SK-MEL-5 (cell line): Measurements from ENCODE around the gene POGLUT2. TPM values are rescaled to one million over a fixed set of nuclear protein-coding genes. Genes with fewer than 3 reads are reported as not detected.
A peak's percentile ranks its signal among the peaks of the same experiment; 100 is the strongest.

ENCODE experiments used
- DNase-seq: peaks from one replicate; pipeline ENCODE4 v3.0.0-alpha.2; 2016; ENCODE audit warnings: low read depth, low spot score
- in situ Hi-C: cut with HindIII; loops from 2 replicates; pipeline ENCODE4 v1.10.0; 2016; ENCODE audit warnings: low sequenced_read_pairs, high pct_unique_total_duplicates, low pct_unique_long_range_greater_than_20kb
- total RNA-seq: library from RNA; depleted of rRNA; stranded (reverse); fragments of >200 nt; shearing (Covaris generic); gene quantifications from 2 replicates; pipeline ENCODE4 v1.2.3, GENCODE V29; 2014

The POGLUT2 gene
- total RNA-seq, 1 experiment from 2014 or later, result not detected

DNA sequence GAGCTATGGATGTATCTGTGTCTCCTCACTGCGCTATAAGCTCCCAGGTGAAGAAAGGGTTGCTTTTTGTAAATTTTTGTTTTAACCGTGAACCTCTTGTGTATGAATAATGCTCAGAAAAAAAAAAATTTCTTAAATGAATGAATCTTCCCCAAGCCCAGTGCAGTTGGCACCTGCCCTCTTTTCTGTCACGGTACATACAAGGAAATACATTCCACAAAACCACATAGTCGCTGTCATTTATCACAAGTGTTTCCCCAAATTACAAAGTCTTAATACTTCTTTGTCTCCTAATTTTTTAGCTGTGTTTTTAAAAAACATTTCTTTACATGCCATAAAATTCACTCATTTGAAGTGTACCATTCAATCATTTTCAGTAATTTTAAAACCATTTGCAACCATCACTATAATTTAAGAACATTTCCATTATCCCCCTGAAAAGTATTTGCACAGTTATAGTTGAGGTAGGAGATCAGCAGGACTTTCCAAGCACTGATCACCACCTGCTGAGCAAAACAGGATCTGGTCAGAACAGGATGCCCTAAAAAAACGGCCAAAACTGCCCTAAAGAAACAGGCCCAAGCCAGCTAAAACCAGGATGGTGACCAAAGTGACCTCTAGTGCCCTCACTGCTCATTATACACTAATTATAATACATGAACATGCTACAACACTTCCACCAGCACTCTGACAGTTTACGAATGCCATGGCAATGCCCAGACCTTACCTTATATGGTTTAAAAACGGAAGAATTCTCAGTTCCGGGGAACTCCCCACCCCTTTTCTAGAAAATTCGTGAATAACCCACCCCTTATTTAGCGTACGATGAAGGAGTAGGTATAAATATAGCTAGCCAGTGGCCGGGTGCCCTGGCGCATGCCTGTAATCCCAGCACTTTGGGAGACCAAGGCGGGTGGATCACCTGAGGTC, 23.9 kb downstream of the POGLUT2 start:
- in situ Hi-C loops, result no loop called here
- DNase-seq, result no peak

DNA sequence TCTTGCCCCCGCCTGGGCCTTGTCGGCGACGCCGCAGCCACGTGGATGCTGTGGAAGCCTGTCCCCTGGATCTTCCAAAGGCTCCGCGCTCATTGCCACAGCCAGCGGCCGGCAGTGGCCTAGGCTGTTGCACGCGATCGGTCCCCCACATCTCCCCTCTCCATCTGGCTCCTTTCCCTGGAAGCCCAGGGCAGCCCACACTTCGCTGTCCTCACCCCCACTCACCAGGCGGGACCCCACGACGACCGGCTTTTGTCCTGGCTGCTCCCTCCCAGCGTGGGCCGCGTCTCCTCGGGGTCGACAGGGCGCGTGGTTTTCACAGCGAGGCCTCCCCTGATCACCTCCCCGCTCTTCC, 24.6 kb downstream of the POGLUT2 start:
- DNase-seq, result no peak
- in situ Hi-C loops, result no loop called here

DNA sequence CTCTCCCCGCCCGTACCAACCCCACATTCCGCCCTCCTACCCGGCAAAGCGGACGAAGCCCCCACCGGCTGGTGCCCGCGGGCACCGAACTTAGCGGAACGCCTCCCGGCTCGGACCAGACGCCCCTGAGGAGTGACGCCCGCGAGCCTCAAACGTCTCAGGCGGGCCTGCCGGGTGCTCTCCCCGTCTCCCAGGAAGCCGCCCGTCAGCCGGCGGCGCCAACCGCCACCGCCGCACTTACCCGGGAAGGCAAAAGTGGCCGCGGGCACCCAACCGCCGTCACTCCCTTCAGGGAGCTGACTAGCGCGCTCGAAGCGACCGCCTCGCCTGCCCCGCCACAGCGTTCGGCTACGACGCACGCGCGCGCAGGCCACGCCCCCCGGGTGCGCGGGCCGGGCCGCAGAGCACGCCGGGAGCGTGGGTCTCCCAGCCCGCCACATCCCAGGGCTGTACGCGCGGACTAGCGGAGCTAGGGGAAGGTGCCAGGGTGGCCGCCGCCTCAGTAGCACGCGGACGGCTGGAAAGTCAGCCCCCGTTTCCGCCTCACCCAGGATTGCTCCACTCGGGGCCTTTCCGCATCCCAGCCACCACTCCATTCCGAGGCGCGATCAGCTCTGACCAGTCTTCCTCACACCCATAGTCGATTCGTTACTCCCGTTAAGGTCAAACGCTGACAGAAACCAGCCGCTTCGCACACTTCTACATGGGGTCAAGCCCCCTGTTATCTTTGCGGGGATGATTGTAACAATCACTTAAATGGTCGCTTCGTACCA, 25.1 kb downstream of the POGLUT2 start, which contains the start of gene TEX30:
Gene TEX30 (minus strand): TSS at position 346 of the 773 bp plus-strand sequence. CDS start 3,760 bp downstream, outside the sequence.
- DNase-seq, result peak; percentile 81
- in situ Hi-C loops, result no loop called here

DNA sequence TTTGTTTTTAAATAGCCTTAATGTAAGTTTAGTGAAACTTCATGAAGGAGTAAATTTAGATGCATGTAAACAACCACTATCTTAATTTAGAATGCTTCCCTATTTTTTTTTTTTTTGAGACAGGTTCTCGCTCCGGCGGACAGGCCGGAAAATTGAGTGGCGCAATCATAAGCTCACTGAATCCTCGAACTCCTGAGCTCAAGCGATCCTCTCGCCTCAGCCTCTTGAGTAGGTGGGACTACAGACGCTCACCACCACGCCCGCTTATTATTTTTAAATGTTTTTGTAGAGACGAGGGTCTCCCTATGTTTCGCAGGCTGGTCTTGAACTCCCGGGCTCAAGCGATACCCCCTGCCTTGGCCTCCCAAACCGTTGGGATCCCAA, 26.7 kb downstream of the POGLUT2 start:
- in situ Hi-C loops, result no loop called here
- no peak for DNase-seq

DNA sequence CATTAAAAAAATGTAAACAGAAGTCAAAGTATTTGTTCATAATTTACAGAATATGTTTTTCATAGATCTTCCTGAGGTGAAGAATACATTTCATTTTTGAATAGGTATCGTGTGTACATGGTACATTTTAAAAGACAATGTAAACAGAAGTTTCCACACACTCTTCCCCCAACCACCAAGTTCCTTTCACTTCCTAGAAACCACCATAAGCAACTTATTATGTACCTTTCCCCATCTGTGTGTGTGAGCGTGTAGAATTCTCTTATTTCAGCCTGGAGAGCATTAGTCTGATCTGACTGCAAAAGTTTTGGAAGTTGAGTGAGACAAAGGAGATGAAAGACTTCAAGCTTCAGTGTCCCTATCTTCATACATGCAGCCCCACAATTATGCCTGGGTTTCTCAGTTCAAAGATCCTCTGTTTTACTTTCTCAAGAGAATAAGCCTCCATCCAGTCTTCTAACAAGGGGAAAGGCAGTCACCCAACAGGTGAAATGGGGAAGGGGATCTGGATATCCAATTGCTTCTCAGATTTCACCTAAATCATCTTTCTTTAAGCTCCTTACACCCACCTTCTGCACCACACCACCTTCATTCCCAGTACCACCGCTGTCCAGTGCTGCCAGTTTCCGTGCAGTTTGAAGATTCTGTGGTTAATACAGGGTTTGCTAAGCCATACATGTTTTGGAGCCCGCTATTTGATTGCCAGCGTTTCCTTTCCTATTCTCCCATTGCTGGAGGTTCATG, 27.3 kb downstream of the POGLUT2 start:
- no peak for DNase-seq
- in situ Hi-C loops, result no loop called here

DNA sequence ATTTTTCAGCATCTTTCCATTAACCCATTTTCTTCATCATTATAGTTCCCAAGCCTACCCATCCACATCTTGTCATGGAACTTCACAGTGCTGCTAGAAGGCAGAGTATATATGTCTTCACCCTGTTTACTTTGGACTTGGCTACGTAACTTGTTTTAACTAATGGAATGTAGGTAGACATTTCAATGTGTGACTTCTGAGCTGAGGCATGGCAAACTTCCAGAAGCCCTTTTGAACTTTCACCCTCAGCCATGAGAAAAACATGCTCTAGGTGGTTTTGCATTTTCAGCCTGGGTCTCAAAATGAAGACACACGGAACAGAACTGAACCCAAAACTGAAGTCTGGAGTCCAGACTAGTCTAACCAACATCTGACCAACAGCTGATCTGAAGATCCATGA, 28.3 kb downstream of the POGLUT2 start:
- no peak for DNase-seq
- in situ Hi-C loops, result no loop called here

DNA sequence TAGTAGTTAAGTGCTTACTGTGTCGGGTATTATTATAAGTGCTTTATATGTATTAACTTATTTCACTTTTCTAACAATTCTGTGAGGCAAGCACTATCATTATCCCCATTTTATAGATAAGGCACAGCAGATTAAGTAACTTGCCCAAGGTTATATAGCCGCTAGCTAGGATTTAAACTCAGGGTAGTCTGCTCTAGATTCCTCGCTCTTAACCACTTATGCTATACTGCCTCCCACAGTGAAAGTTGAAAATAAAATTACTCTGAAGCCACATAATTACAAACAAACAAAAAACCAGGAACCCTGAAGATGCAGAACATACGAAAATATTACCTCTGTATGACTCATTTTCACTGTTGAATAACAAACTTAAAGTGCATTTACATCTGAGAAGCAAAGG, 29.1 kb downstream of the POGLUT2 start:
- peak; percentile 24 for DNase-seq
- in situ Hi-C loops, result no loop called here

DNA sequence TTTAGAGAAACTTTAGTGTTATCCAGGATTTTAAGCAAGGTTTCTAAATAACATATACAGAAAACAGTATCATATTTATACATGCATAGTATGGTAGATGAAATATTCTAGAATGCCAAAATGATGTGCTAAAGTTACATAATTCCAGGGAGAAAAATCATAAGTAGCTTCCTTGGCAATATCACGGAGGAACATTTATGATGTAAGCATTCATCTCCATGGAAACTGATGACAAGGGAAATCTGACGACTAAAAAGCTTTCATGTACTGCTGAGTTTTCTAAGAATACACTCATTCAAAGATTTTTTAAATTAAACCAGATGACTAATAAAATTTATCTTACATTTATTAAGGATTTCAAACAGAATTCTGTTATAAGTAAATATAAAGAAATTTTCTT, 29.9 kb downstream of the POGLUT2 start:
- in situ Hi-C loops, result no loop called here
- DNase-seq, result peak; percentile 9

DNA sequence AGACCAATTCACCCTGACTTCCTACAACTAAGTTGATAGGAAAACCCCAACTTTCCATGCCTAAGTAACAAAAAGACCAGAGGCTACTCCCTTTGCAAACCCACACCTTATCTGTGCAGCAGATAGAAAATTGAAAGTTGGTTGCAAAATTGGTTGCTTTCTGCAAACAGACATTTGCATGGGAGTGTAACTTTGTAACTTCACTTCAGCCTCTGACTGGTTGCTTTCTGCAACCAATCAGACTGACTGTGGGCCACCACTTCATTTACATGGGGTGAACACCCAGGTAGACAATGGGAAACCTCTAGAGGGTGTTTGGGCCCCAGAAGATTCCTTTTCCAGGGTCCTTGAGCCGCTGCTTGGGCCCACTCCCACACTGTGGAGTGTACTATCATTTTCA, 35.0 kb downstream of the POGLUT2 start:
- no peak for DNase-seq
- in situ Hi-C loops, result no loop called here

DNA sequence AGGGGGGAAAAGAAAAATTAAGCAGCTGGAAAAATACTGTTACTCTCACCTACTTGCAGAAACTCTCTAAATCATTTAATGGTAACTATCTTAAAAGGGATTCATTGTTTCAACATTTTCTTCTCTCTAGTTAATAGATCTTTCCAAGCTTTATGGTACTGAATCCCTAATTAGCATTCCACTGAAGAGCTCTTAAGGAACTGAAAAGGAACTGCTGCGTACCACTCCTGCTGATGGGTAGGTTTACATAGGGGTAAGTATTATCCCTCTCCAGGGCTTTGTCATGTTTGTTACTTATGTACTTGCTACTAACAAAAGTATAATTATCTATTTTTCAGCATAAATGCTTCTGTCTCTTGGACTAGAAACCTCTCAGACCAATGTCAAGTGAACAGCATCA, 37.7 kb downstream of the POGLUT2 start:
- DNase-seq, result no peak
- in situ Hi-C loops, result no loop called here

DNA sequence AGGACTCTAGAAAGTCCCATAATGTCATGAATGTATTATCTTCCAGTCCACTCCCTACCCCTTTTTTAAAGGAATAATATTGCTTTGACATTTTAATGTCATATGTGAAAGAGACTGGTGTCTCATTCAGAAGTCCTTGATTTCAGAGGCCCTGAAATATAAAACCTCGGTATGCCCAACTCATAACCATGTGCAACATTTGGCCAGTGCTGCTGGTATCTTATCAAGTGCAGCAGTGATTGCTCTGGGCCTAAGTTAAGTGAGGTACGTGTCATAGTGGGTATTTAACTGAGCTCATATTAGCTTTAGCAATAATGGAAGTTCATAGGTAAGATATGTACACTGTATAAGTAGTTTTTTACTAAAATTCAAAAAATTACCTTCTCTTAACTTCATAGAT, 39.9 kb downstream of the POGLUT2 start:
- no peak for DNase-seq

DNA sequence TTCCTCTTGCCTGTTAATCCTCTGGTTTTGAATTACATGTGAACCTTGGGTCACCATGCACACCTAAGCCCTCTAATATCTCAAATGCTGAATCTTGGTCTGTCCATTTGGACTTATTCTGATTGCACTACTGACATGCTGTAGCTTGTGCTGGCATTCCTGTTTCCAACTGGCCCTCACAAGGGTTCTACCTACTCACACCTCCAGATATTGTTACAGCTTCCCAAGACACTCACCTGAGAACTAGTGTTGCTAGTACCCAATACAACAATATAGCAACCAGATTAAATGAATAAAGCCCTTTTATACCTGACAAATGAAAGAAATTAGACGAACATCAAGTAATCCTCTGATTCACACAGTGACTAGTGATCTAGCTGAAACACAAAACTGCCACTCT, 41.8 kb downstream of the POGLUT2 start:
- no peak for DNase-seq
- in situ Hi-C loops, result no loop called here

More for the DNA sequence above, 39.9 kb downstream of the POGLUT2 start:
- in situ Hi-C loops, result no loop called here

DNA sequence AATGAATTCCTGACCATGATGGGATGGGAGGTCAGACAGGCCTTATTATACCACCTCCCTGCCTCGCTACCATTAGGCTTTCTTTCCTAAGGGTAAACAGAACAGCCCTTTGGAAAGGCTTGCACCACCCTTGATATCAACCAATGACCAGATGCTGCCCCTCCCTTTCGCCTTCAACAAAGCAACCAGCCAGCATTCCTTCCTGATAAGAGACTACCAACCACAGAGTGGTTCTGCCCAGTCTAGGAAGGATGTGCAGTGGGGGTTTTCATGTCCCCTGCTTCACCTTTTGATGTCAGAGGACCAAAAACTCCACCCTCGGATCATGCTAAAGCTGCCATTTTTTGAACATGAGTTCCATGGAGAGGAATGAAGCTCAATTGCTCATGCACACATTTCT, 46.9 kb downstream of the POGLUT2 start:
- in situ Hi-C loops, result no loop called here
- no peak for DNase-seq

DNA sequence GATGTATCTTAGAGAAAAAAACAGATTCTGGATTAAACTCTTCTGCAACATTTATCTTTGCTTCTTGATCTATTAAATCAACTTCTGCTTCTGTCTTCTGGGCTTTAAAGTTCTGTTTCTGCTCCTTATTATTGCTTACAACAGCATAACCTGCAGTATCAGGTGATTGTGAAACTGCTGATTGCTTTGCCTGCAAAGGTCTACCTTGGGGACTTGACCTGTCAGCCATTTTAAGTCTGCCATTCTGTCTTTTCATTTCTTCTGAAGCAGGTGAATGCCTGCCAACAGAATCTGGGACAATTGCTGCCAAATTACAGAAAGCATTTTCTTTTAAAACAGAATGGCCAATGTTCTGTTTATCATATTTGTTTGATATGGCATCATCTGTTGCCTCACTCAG, 56.3 kb downstream of the POGLUT2 start:
- no peak for DNase-seq
- in situ Hi-C loops, result no loop called here

DNA sequence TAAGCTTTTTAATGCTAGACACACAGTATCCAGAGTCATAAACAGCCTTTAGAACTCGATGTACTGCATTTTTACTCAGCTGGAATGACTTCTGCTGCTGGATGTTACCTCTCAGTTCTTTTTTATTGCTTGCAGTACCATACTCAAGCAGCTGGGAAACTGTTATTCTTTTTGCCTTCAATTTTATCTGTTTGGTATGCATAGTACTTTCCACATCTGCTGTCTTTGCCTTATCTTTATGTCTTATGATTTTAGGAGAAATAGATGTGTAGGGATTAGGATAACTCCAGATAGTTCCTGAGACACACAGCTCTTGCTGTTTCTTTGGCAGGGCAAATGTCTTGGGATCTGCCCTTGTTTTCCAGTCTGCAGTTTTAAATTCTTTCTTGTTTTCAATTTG, 56.7 kb downstream of the POGLUT2 start:
- DNase-seq, result no peak
- in situ Hi-C loops, result no loop called here
